Upper lobe of left lung (tissue), 4 donors: Measurements from ENCODE around the gene SFMBT1.

Source experiments
- CTCF ChIP-seq, 6 experiments: fragments of 450-650 bp in 4 of 6; fragments of 200-600 bp in 2 of 6; sonication (generic) in 2 of 6; IDR thresholded peaks; one replicate each; pipeline ENCODE4 v1.5.1; 2016 to 2019; ENCODE audit warnings: antibody characterized with exemption in 6 of 6
- POLR2A ChIP-seq, 4 donors: fragments of 450-650 bp; IDR thresholded peaks; one replicate each; pipeline ENCODE4 v1.5.1; 2016 to 2017; ENCODE audit warnings: antibody characterized with exemption in 4 of 4, mild to moderate bottlenecking in 2 of 4
- POLR2AphosphoS5 ChIP-seq, 2 donors: sonication (generic); formaldehyde crosslinking; IDR thresholded peaks; one replicate each; pipeline ENCODE4 v1.5.1; 2017; ENCODE audit warnings: antibody characterized with exemption in 2 of 2

- TF ChIP-seq CTCF (IDR thresholded peaks at IDR 0.05) (no peak), POLR2A (IDR thresholded peaks at IDR 0.05) (no peak), POLR2AphosphoS5 (IDR thresholded peaks at IDR 0.05) (no peak)
Observed at GRCh38 chr3:52959773-52960172, 86.1 kb downstream of the SFMBT1 start.
